Activated T-cell treated with anti-CD3 and anti-CD28 coated beads, Interleukin-2, amount 50 U/mL, for 72 hours (primary cell): ENCODE results near the gene SOCS2. TPM values are rescaled to one million over a fixed set of nuclear protein-coding genes. Genes with fewer than 3 reads are reported as not detected.

Source experiments
- ATAC-seq, 2 donors: fragments of 150-1000 bp; cut with Tn5 transposase; replicated peaks in 1 of 2; 2 replicates each; pipeline ENCODE4 v1.10.0; 2021; ENCODE audit warnings: moderate library complexity in 2 of 2, mild to moderate bottlenecking in 1 of 2
- DNase-seq, 2 donors: peaks; one replicate each; pipeline ENCODE4 v3.0.0; 2021 to 2022; ENCODE audit warnings: mixed read lengths in 1 of 2
- H3K27ac Mint-ChIP-seq: one replicate; pipeline ENCODE4 v1.8.0; 2022; ENCODE audit warnings: mild to moderate bottlenecking, moderate library complexity, mixed read lengths
- H3K27me3 Mint-ChIP-seq: one replicate; pipeline ENCODE4 v1.8.0; 2022; ENCODE audit warnings: low read depth, mixed read lengths
- H3K36me3 Mint-ChIP-seq, 2 donors: one replicate each; pipeline ENCODE4 v1.8.0; 2022; ENCODE audit warnings: mixed read lengths in 2 of 2, mild to moderate bottlenecking in 1 of 2; ENCODE audit not compliant: insufficient read depth in 2 of 2
- H3K4me1 Mint-ChIP-seq: one replicate; pipeline ENCODE4 v1.8.0; 2022; ENCODE audit warnings: low read depth, mixed read lengths
- H3K4me3 Mint-ChIP-seq, 2 donors: one replicate each; pipeline ENCODE4 v1.8.0; 2022; ENCODE audit warnings: mild to moderate bottlenecking in 2 of 2, mixed read lengths in 2 of 2, moderate library complexity in 2 of 2
- H3K9me3 Mint-ChIP-seq, 2 donors: one replicate each; pipeline ENCODE4 v1.8.0; 2022; ENCODE audit warnings: mixed read lengths in 2 of 2
- total RNA-seq, 2 donors: library from RNA; stranded (reverse); gene quantifications; one replicate each; pipeline ENCODE4 v1.2.3, GENCODE V29; 2022

SOCS2 gene
- total RNA-seq, 2 donors from 2014 or later: 32.3 to 37.2 TPM

DNA sequence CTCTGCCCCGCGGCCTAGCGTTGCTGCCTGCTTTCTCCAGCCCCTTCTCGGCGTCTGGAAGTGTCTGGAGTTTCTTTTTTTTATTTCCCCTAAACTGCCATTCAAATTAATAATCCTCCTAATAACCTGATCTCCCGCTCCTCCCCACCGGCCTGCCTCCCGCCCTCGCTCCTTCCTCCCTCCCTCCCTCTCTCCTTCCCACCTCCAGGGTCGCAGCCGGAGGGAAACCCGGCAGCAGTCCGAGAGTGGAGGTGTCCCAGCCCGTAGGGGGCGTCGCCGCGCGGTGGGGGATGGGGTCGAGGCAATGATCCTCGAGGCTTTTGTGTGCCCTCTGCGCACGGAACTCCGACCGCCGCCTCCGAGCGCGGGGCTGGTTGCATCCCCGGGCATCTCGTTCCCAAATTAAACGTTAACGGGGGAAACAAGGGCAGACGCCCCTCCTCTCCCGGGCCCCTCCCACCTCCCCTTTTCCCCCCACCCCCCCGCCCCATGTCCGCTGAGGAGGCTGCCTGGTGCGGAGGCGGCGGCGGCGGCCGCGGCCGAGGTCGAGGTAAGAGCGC, 1.0 kb upstream of the SOCS2 start:
- Mint-ChIP-seq H3K4me1 (peaks cover 28% of the 10 kb centered on the region), H3K27me3 (peaks cover 37% of the 10 kb centered on the region), H3K9me3 (no peaks in the 10 kb centered on the region), H3K36me3 (peaks cover 11 to 24% of the 10 kb centered on the region in 2 donors), H3K4me3 (peak overlapping the region; percentile 92 to 98), H3K27ac (no peak overlapping the region)
- ATAC-seq (peak; percentile 23 to 27), DNase-seq (peak; percentile 78 to 82)

DNA sequence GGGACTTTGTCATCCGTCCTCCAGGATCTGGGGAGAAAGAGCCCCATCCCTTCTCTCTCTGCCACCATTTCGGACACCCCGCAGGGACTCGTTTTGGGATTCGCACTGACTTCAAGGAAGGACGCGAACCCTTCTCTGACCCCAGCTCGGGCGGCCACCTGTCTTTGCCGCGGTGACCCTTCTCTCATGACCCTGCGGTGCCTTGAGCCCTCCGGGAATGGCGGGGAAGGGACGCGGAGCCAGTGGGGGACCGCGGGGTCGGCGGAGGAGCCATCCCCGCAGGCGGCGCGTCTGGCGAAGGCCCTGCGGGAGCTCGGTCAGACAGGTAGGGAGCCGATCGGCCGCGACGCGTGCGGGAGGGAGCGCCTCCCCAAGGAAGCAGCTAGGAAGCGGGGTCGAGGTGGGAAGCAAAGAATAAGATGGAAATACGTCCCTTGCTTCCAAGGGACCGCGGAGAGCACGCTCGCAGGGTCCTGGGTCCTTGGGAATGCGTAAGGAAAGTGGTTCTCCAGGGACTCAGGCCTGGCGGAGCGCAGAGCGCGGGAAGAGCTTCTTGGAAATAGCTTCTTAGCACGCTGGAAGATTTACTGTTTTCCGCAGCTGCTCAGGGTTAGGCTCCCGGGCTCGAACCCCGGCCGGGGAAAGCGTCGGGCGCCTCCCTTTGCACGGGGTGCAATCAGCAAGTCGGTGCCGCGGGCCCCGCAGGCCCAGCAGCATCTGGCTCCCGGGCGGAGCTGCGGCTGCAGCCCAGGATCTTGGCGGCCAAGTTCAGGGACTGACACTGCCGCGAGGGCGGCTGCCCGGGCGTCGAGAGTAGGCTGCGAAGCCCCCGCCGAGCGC, 457 bp downstream of the SOCS2 start:
- H3K4me3 Mint-ChIP-seq: peak overlapping the region; percentile 96 to 98
- peaks cover 34% of the 10 kb centered on the region for H3K27me3 Mint-ChIP-seq
- no peaks in the 10 kb centered on the region for H3K9me3 Mint-ChIP-seq
- DNase-seq (peak; percentile 47 to 49), ATAC-seq (no peak)
- peak overlapping the region; percentile 97 for H3K27ac Mint-ChIP-seq
- H3K36me3 Mint-ChIP-seq: peaks cover 10 to 22% of the 10 kb centered on the region in 2 donors
- peaks cover 38% of the 10 kb centered on the region for H3K4me1 Mint-ChIP-seq

DNA sequence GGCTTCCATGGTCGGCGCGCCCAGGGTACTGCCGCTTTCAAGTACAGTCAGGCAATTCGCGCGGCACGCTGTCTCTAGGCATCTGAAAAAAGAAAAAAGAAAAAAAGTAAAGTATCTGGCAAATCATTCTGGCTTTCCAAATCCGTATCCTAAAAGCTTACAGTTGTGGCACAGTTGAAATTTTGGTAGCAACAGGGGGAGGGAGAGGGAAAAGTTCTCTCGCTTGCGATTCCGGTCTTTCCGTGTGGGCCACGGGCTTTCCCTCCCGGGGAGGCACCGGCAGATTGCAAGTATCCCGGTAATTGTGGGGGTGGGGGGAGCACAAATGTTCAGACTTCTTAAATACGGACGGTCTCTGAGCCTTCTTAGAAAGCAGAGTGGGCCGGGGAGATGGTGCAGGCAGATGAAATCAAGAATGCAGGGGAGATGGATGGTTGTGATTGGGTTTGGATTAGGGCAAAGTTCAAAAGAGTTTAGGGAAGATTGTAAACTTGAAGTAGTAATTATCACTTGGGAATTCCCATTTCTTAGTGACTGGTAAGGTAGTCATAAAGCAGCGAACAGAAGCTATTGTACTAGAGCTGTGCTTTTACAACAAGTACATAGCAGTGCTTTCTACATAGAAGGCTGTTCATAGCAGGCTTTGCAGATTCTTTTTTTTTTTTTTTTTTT, 1.2 kb downstream of the SOCS2 start:
- ATAC-seq: no peak
- DNase-seq: peak; percentile 11 to 15
- Mint-ChIP-seq H3K27ac (no peak overlapping the region), H3K36me3 (peaks cover 9 to 22% of the 10 kb centered on the region in 2 donors), H3K27me3 (peaks cover 29% of the 10 kb centered on the region), H3K4me1 (peaks cover 38% of the 10 kb centered on the region), H3K4me3 (peak overlapping the region; percentile 96 to 98), H3K9me3 (no peaks in the 10 kb centered on the region)

DNA sequence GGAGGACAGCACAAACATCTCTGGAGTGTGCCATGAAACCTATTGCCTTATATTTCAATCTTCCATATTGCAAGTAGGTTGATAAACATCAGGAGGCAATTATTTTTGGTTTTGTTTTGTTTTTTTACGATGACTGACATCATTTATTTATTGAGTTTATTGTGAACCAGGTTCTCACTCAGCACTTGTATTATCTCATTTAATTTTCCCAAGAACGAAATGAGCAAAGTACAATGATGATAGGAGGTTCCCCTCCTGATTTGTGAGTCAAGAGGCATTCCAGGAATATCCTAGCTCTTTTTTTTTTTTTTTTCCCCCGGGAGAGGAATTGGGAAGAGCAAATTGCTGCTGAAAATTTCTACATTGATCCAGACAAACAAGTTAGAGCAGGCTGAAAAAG, 4.7 kb downstream of the SOCS2 start:
- no peak for ATAC-seq
- H3K4me3 Mint-ChIP-seq: no peak overlapping the region
- H3K27me3 Mint-ChIP-seq: peaks cover 26% of the 10 kb centered on the region
- no peak overlapping the region for H3K27ac Mint-ChIP-seq
- H3K36me3 Mint-ChIP-seq: peaks cover 10 to 22% of the 10 kb centered on the region in 2 donors
- peaks cover 35% of the 10 kb centered on the region for H3K4me1 Mint-ChIP-seq
- no peaks in the 10 kb centered on the region for H3K9me3 Mint-ChIP-seq
- no peak for DNase-seq

DNA sequence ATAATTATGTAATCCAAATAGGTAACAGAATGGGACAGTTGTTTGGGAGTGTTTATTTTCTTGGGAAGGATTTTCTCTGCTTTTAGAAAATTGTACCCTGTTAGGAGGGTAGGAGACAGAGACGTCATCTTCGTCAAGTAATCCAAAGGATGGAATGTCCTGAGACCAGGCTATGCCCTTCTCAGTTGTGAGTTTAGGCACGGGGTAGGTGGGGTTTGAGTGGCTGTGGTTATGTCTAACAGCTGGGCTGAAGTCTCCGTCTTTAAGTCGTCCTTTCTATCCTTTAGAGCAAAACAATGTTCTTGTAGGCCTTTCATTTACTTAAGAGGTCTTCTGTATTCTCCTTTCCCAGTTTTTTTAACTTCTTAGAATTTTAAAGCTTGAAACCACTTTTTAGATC, 5.7 kb downstream of the SOCS2 start:
- Mint-ChIP-seq H3K36me3 (peaks cover 6 to 15% of the 10 kb centered on the region in 2 donors), H3K4me1 (peaks cover 27% of the 10 kb centered on the region), H3K4me3 (no peak overlapping the region), H3K27ac (no peak overlapping the region), H3K27me3 (peaks cover 16% of the 10 kb centered on the region), H3K9me3 (no peaks in the 10 kb centered on the region)
- ATAC-seq (no peak), DNase-seq (no peak)

DNA sequence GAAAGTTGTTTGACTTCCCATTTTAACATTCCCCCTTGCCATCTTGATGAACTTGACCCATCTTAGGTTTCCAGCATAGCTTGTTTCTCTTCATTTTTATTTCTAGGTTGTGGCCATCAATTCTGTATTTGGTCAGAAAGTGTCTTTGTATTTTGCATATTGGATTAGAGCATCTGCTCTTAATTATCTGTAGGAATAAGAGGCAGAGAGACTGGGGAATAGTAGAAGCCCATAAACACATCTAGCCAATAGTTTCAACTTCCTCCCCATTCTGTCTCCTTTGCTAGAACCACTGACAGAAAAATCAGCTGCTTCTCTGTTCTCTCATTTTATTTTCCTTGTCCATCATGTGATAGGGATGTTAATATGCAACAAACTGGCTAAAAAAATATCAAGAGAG, 8.2 kb downstream of the SOCS2 start:
- H3K9me3 Mint-ChIP-seq: no peaks in the 10 kb centered on the region
- H3K27me3 Mint-ChIP-seq: peaks cover 5% of the 10 kb centered on the region
- H3K36me3 Mint-ChIP-seq: peaks cover 2% of the 10 kb centered on the region in 2 donors
- H3K4me3 Mint-ChIP-seq: no peak overlapping the region
- H3K27ac Mint-ChIP-seq: no peak overlapping the region
- DNase-seq: no peak
- no peak for ATAC-seq
- H3K4me1 Mint-ChIP-seq: peaks cover 20% of the 10 kb centered on the region

DNA sequence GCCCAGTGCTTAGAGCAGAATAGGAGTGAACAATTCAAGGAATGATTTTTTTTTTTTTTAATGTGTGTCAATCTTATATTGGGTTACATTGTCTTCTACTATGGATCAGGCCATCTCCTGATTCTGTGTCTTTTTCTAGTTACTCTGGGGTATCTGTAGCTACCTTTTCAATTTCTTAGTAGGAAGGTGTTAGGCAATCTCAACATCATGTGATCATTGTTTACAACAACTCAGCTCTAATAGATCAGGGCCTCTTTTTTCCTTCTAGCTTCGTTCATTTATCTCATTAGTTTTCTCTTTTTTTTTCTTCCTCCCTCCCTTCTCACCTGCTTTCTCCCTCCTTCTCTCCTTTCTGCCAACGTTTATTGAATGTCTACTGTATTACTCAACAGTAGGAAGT, 8.9 kb downstream of the SOCS2 start:
- Mint-ChIP-seq H3K4me3 (no peak overlapping the region), H3K9me3 (no peaks in the 10 kb centered on the region), H3K36me3 (peaks cover 2% of the 10 kb centered on the region in 2 donors), H3K27ac (no peak overlapping the region), H3K4me1 (peaks cover 20% of the 10 kb centered on the region), H3K27me3 (peaks cover 5% of the 10 kb centered on the region)
- DNase-seq: no peak
- no peak for ATAC-seq

DNA sequence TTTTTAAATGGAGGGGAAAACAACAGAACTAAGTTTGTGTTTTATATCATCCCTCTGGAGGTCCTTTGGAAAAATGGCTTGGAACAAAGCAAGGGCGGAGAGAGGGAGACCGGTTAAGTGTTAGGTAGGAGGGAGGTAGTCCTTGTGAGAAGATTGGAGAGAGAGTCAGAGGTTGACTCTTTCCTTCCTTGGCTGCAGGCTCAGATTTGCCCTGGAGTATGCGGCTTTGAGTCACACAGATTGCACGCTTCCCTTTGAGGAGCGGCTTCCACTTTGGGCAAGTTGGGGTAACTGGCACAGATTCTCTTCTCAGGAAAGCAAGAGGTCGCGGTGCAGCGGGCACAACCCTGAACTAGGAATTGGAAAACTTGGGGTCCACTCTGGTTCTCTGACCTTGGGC, 9.9 kb downstream of the SOCS2 start:
- H3K4me1 Mint-ChIP-seq: peaks cover 10% of the 10 kb centered on the region
- peaks cover 2% of the 10 kb centered on the region in 2 donors for H3K36me3 Mint-ChIP-seq
- peaks cover 5% of the 10 kb centered on the region for H3K27me3 Mint-ChIP-seq
- H3K9me3 Mint-ChIP-seq: no peaks in the 10 kb centered on the region
- no peak overlapping the region for H3K4me3 Mint-ChIP-seq
- ATAC-seq: no peak
- DNase-seq: no peak
- no peak overlapping the region for H3K27ac Mint-ChIP-seq

DNA sequence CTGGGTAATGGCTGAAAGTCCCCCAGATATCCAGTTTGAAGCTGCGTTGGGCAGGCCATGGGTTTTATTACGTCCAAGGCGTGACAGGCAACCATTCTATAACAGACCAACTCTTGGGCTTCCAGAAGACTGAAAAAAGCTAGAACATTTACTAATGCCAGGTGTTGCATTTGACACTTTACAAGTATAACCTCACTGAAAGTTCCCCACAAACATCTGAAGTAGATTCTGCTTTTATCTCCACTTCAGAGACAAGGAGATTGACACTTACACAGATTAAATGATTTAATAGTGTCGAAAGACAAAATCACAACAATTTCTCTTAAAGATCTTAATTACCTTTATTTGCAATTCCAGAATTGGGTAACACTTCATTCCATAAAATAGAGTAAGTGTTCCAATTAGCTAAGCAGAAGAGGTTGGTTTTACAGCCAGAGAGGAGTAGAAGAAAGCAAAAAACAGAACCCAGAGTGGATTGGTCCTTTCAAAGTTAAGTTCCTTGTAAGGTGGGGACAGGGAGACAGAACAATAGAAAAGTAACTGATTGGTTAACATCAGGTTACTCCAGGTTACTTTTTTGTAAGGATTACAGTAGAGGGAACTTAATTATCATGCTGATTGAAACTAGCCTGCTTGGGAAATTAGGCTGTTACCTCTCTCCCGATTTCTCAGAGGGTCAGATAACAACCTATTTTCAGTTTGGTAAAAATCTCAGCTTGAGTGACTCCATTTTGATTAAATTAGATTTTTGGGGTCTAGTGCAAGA, 11.3 kb downstream of the SOCS2 start:
- Mint-ChIP-seq H3K27me3 (peaks cover 5% of the 10 kb centered on the region), H3K4me3 (no peak overlapping the region), H3K27ac (no peak overlapping the region), H3K36me3 (peaks cover 2% of the 10 kb centered on the region in 2 donors), H3K4me1 (peaks cover 9% of the 10 kb centered on the region), H3K9me3 (no peaks in the 10 kb centered on the region)
- DNase-seq: no peak
- ATAC-seq: no peak

DNA sequence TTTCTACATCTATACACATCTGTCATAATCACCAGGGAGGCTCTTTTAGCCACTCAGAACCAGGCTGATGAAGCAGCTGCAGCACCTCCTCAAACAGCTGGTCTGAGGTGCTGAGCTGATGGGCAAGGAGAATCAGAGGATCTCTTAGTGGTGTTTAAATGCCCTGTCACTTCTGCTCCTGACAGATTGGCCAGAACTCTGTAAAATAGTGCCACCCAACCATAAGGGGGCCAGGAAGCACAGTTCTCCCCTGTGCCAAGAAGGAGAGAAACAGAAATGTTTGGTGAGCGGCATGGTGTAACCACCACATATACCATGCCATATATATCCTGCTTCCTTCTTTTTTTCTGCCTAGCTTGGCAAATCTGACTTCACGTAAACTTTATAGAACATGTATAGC, 12.8 kb downstream of the SOCS2 start:
- peaks cover 14% of the 10 kb centered on the region for H3K27me3 Mint-ChIP-seq
- peaks cover 9% of the 10 kb centered on the region for H3K4me1 Mint-ChIP-seq

DNA sequence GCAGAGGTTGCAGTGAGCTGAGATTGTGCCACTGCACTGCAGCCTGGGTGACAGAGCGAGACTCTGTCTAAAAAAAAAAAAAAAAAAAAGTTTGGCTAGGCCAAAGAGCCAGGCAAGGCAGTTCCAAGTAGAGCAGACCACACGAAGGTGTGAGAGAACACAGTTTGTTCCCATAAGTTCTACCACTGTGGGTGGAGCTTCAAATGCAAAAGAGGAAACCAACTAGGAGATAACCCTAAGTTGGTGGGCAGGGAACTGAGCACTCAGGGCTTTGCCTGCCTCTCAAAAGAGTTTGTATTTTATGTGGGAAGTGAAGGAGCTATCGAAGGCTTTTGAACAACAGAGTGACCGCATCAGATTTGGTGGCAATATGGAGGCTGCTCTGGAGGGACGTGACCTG, 15.1 kb downstream of the SOCS2 start:
- Mint-ChIP-seq H3K27me3 (peaks cover 36% of the 10 kb centered on the region), H3K36me3 (peaks cover 0 to 4% of the 10 kb centered on the region in 2 donors), H3K9me3 (no peaks in the 10 kb centered on the region), H3K27ac (no peak overlapping the region), H3K4me3 (no peak overlapping the region), H3K4me1 (peaks cover 25% of the 10 kb centered on the region)
- ATAC-seq (no peak), DNase-seq (no peak)

More for the DNA sequence above, 12.8 kb downstream of the SOCS2 start:
- Mint-ChIP-seq H3K9me3 (no peaks in the 10 kb centered on the region), H3K27ac (no peak overlapping the region), H3K36me3 (peaks cover 2% of the 10 kb centered on the region in 2 donors), H3K4me3 (no peak overlapping the region)
- DNase-seq (no peak), ATAC-seq (no peak)

DNA sequence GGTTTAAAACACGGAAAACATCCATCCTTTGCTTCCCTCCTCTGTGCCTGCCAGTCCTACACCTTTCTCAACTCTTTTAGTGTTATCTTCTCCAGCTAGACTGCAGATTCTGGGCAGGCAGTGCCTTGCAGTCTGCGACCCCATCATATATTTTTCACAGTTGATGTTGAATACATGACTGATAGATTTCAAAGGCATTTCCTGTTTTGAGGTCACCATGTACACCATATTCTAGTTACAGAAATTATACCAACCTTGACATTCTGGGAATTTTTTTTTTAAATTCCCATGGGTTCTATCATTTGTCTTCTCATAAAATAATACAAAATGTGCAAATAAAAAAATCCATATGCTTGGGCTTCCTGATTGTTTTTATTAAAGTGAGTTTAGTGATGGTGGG, 16.6 kb downstream of the SOCS2 start:
- peaks cover 44% of the 10 kb centered on the region for H3K27me3 Mint-ChIP-seq
- H3K36me3 Mint-ChIP-seq: peaks cover 0 to 4% of the 10 kb centered on the region in 2 donors
- no peak for DNase-seq
- H3K27ac Mint-ChIP-seq: no peak overlapping the region
- ATAC-seq: no peak
- peaks cover 16% of the 10 kb centered on the region for H3K4me1 Mint-ChIP-seq
- H3K9me3 Mint-ChIP-seq: no peaks in the 10 kb centered on the region
- no peak overlapping the region for H3K4me3 Mint-ChIP-seq
